B cell (primary cell): ENCODE results near the gene RNF157. TPM values are rescaled to one million over a fixed set of nuclear protein-coding genes. Genes with fewer than 3 reads are reported as not detected.

Experiments used
- ATAC-seq: fragments of 200-7000 bp; cut with Tn5 transposase; one replicate; pipeline ENCODE4 v1.10.0; 2021; ENCODE audit warnings: low read depth, mild to moderate bottlenecking, moderate number of reproducible peaks, moderate library complexity
- CTCF ChIA-PET: fragments of 350-600 bp; sonication (Branson Sonifier 250); formaldehyde crosslinking; loops from one replicate; lab custom pipeline; 2021; ENCODE audit warnings: antibody characterized with exemption, inconsistent platforms; lab: Charles Lee
- POLR2A ChIA-PET: fragments of 350-600 bp; sonication (Branson Sonifier 250); formaldehyde crosslinking; loops from one replicate; lab custom pipeline; 2021; ENCODE audit warnings: antibody characterized with exemption; lab: Charles Lee
- DNase-seq: peaks from one replicate; pipeline ENCODE4 v3.0.0; 2013
- H2AFZ ChIP-seq: 2 replicates; pipeline ENCODE4 v1.6.1; 2012; ENCODE audit warnings: mild to moderate bottlenecking, low read depth, low read length; ENCODE audit not compliant: insufficient read depth, poor library complexity, severe bottlenecking
- H3K27ac ChIP-seq, 2 donors: 1 replicate in 1 of 2; 2 replicates in 1 of 2; pipeline ENCODE4 v1.5.1; 2012 to 2013; ENCODE audit warnings: low read length in 2 of 2, mild to moderate bottlenecking in 2 of 2, moderate library complexity in 1 of 2
- H3K27me3 ChIP-seq, 4 experiments: fragments of 200-600 bp in 1 of 4; sonication (generic) in 1 of 4; replicated peaks in 1 of 4; 1 replicate in 2 of 4; 2 replicates in 2 of 4; pipeline versions ENCODE4 v1.6.1 to v1.7.0; 2013 to 2016; ENCODE audit warnings: low read length in 3 of 4, mild to moderate bottlenecking in 2 of 4, mixed read lengths in 1 of 4, moderate library complexity in 1 of 4; ENCODE audit not compliant: insufficient read depth in 4 of 4, control insufficient read depth in 3 of 4; ENCODE audit errors: control extremely low read depth in 1 of 4
- H3K36me3 ChIP-seq, 2 experiments: replicated peaks in 1 of 2; 1 replicate in 1 of 2; 2 replicates in 1 of 2; pipeline versions ENCODE4 v1.6.1 to v1.7.1; 2013; ENCODE audit warnings: low read length in 1 of 2; ENCODE audit not compliant: insufficient read depth in 2 of 2, control insufficient read depth in 1 of 2; ENCODE audit errors: control extremely low read depth in 1 of 2, extremely low read depth in 1 of 2
- H3K4me1 ChIP-seq, 2 donors: fragments of 200-600 bp in 1 of 2; sonication (generic) in 1 of 2; 1 replicate in 1 of 2; 2 replicates in 1 of 2; pipeline versions ENCODE4 v1.5.1 to v1.6.1; 2013 to 2017; ENCODE audit warnings: low read length in 2 of 2; ENCODE audit not compliant: control insufficient read depth in 2 of 2, insufficient read depth in 2 of 2
- H3K4me2 ChIP-seq: replicated peaks from 2 replicates; pipeline ENCODE3; 2012; ENCODE audit warnings: mild to moderate bottlenecking, low read depth, low read length; ENCODE audit not compliant: poor library complexity, severe bottlenecking
- H3K4me3 ChIP-seq, 5 experiments: fragments of 200-600 bp in 1 of 5; sonication (generic) in 1 of 5; 1 replicate in 3 of 5; 2 replicates in 2 of 5; pipeline versions ENCODE4 v1.5.1 to v1.7.0; 2011 to 2016; ENCODE audit warnings: low read length in 4 of 5, mild to moderate bottlenecking in 4 of 5, low read depth in 2 of 5, control low read depth in 1 of 5, moderate library complexity in 1 of 5; ENCODE audit not compliant: insufficient read depth in 1 of 5; ENCODE audit errors: control extremely low read depth in 1 of 5, extremely low read depth in 1 of 5
- H3K79me2 ChIP-seq: fragments of 200-600 bp; sonication (generic); one replicate; pipeline ENCODE4 v1.6.0; 2016; ENCODE audit warnings: low read length; ENCODE audit not compliant: control insufficient read depth, insufficient read depth
- H3K9ac ChIP-seq: fragments of 200-600 bp; sonication (generic); 2 replicates; pipeline ENCODE4 v1.6.1; 2017; ENCODE audit warnings: mild to moderate bottlenecking, low read length, moderate library complexity
- H3K9me3 ChIP-seq, 3 donors: one replicate each; pipeline versions ENCODE4 v1.6.1 to v1.7.1; 2013; ENCODE audit warnings: low read length in 2 of 3; ENCODE audit not compliant: control insufficient read depth in 2 of 3, insufficient read depth in 1 of 3; ENCODE audit errors: control extremely low read depth in 1 of 3
- H4K20me1 ChIP-seq: 2 replicates; pipeline ENCODE4 v1.6.0; 2012; ENCODE audit warnings: mild to moderate bottlenecking, low read length; ENCODE audit not compliant: insufficient read depth, control insufficient read depth, poor library complexity, severe bottlenecking
- H3K27ac Mint-ChIP-seq: one replicate; pipeline ENCODE4 v1.8.0; 2021; ENCODE audit warnings: mixed read lengths
- H3K27me3 Mint-ChIP-seq: one replicate; pipeline ENCODE4 v1.8.0; 2021; ENCODE audit warnings: mixed read lengths
- H3K4me1 Mint-ChIP-seq: one replicate; pipeline ENCODE4 v1.8.0; 2021; ENCODE audit warnings: mixed read lengths
- H3K4me3 Mint-ChIP-seq: one replicate; pipeline ENCODE4 v1.8.0; 2021; ENCODE audit warnings: mixed read lengths
- H3K9me3 Mint-ChIP-seq: one replicate; pipeline ENCODE4 v1.8.0; 2022; ENCODE audit warnings: mixed read lengths; ENCODE audit not compliant: insufficient read depth
- CTCF ChIP-seq: fragments of 200-600 bp; IDR thresholded peaks from one replicate; pipeline ENCODE4 v1.8.0; 2022; ENCODE audit warnings: antibody characterized with exemption, mild to moderate bottlenecking
- EZH2 ChIP-seq: IDR thresholded peaks from 2 replicates; pipeline ENCODE4 v1.6.1; 2012; ENCODE audit warnings: borderline replicate concordance, low read depth, mild to moderate bottlenecking, moderate library complexity, low read length; ENCODE audit not compliant: insufficient read depth, poor library complexity, severe bottlenecking
- WGBS: methylation state at CpG from one replicate; pipeline ENCODE4 v1.1.5; 2013; ENCODE audit warnings: missing lambda C conversion rate; ENCODE audit not compliant: insufficient coverage; 5-methylcytosine and 5-hydroxymethylcytosine counted together
- intact Hi-C: fragments of 100-400 bp; cut with micrococcal nuclease; formaldehyde crosslinking; loops from one replicate; pipeline ENCODE4 v1.10.0; 2022
- polyA plus RNA-seq: library from polyadenylated mRNA; depleted of rRNA; stranded (reverse); fragments of >200 nt; gene quantifications from 2 replicates; pipeline ENCODE4 v1.2.3, GENCODE V29; 2012
- total RNA-seq, 2 donors: library from RNA; stranded (reverse); fragments of 120-200 nt in 1 of 2; gene quantifications; 1 replicate in 1 of 2; 2 replicates in 1 of 2; pipeline versions ENCODE4 v1.2.3 to v1.2.4, GENCODE V29; 2013 to 2022

Gene RNF157
- total and polyA plus RNA-seq, 2 donors (not counting 1 experiment from before 2014, with no cell fraction given): 0.54 to 1.2 TPM

DNA sequence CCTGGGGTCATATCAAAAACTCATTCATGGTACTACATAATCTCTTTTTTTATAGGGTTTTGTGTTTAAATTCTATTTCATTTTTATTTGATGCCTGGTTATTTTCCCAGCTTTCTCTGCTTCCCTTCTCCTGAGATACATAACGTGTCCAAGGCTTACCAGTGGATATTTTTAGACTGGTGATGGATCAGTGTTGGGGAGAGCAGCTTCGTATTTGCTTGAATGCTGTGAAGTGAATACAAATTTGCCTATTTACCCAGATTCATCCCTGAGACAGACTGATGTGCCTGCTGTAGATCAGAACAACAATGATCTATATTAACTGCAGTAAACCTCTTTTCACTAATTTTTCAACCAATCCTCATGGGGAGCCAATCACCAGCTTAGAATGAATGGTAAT, 56.0 kb downstream of the RNF157 start:
- intact Hi-C loops: loop anchor here (5.0 kb wide), 2 partner anchors 42 to 78 kb away; partner anchors contain the start of gene FOXJ1
- Histone ChIP-seq H3K27me3 (no peaks in the 10 kb centered on the region), H3K4me2 (no peak overlapping the region), H3K27ac (no peak overlapping the region), H3K9me3 (no peaks in the 10 kb centered on the region), H3K4me3 (no peak overlapping the region), H3K9ac (no peak overlapping the region), H2AFZ (no peak overlapping the region), H3K4me1 (peaks cover 10 to 22% of the 10 kb centered on the region in 2 donors), H3K79me2 (no peaks in the 10 kb centered on the region), H4K20me1 (no peaks in the 10 kb centered on the region), H3K36me3 (no peaks in the 10 kb centered on the region)
- WGBS: no CpG with 5 or more reads among the region's 2 CpGs
- no peak overlapping the region for H3K4me3 Mint-ChIP-seq
- POLR2A ChIA-PET: no interaction called here
- no peak for ATAC-seq
- no peak overlapping the region for H3K27ac Mint-ChIP-seq
- no peaks in the 10 kb centered on the region for H3K27me3 Mint-ChIP-seq
- H3K4me1 Mint-ChIP-seq: peaks cover 30% of the 10 kb centered on the region
- no peaks in the 10 kb centered on the region for H3K9me3 Mint-ChIP-seq
- CTCF ChIA-PET: interaction anchor here (0.9 to 10.0 kb wide), 7 partner anchors 11 to 243 kb away, joined by 4 to 169 read pairs (median 8); partner anchors contain the start of gene FBF1
- no peak for DNase-seq
- TF ChIP-seq CTCF (no peak), EZH2 (no peak)

GRCh38 chr17:76182016-76182764, 58.1 kb downstream of the RNF157 start:
- 0% methylated on average over 5 of the region's 11 CpGs for WGBS
- H3K4me1 ChIP-seq: peaks cover 10 to 11% of the 10 kb centered on the region in 2 donors
- peak; percentile 95 for DNase-seq
- H3K9ac ChIP-seq: no peak overlapping the region
- CTCF ChIA-PET: interaction anchor here (0.6 to 10.0 kb wide), 32 partner anchors 8 to 1884 kb away, joined by 3 to 169 read pairs (median 5); partner anchors contain the start of genes EXOC7, FOXJ1 and UBALD2
- intact Hi-C loops: loop anchor here (1.0 to 5.0 kb wide), 4 partner anchors 40 to 97 kb away; partner anchors contain the start of gene FOXJ1
- H3K36me3 ChIP-seq: no peaks in the 10 kb centered on the region
- no peaks in the 10 kb centered on the region for H4K20me1 ChIP-seq
- H3K4me2 ChIP-seq: peak overlapping the region; percentile 58
- no peaks in the 10 kb centered on the region for H3K27me3 ChIP-seq
- ATAC-seq: peak; percentile 96
- no peak overlapping the region for H3K4me3 ChIP-seq
- no peaks in the 10 kb centered on the region for H3K9me3 ChIP-seq
- H3K4me1 Mint-ChIP-seq: peaks cover 20% of the 10 kb centered on the region
- H3K27me3 Mint-ChIP-seq: no peaks in the 10 kb centered on the region
- TF ChIP-seq CTCF (peak; percentile 89), EZH2 (no peak)
- H3K4me3 Mint-ChIP-seq: peak overlapping the region; percentile 1
- H3K27ac Mint-ChIP-seq: peak overlapping the region; percentile 74
- H3K27ac ChIP-seq: no peak overlapping the region
- H3K79me2 ChIP-seq: no peaks in the 10 kb centered on the region
- no peaks in the 10 kb centered on the region for H3K9me3 Mint-ChIP-seq
- peak overlapping the region; percentile 60 for H2AFZ ChIP-seq
- POLR2A ChIA-PET: interaction anchor here (0.6 to 1.5 kb wide), 9 partner anchors 9 to 563 kb away, joined by 3 to 9 read pairs (median 4); no protein-coding TSS in a partner anchor
